ENCODE results near the gene CSF1.
A peak's percentile ranks its signal among the peaks of the same experiment; 100 is the strongest.
"Not testable (repeated sequence)": the region's sequence is repeated elsewhere in the genome, so short reads cannot be mapped to it uniquely, and the experiment has no call there.

Gene CSF1

DNA sequence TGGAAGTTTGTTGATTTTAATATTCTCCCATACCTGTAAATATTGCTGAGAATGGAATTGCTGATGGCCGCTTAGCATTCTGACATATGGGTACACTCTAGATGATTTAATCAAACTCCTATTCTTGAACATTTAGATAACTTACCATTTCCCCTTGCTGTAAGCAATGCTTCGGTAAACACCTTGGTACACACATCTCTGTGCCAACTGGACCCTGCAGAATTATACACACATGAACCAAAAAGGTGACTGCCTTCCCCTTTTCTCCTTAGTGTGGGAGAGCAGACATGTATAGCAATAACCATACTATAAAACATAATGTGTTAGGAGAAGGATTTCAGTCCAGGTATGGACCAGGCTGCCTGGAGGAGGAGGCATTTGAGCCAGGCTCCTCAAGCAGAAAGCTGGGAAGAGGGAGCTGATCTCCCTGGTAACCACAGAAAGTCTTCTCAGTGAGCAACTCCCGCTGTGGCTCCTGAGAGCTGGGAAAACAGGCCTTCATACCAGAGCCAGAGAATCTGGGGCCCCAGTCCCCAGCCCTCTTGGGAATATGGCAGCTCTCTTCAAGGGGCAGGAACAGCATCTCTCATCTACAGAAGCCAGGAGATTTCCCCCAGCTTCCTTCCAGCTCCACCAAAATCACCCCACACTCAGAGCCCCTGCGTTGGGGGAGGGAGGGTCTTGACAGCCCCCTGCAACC lies 33.9 kb upstream of the CSF1 start:
- TF ChIP-seq CTCF (IDR thresholded peaks at IDR 0.05): no peak
- Histone ChIP-seq H3K27me3 (ENCODE audit: control insufficient read depth, insufficient read depth, low read length) (no peaks in the 10 kb centered on the region), H3K4me2 (ENCODE audit: low read length) (no peak overlapping the region), H3K9ac (no peak overlapping the region), H3K79me2 (no peaks in the 10 kb centered on the region), H3K4me3 (ENCODE audit: low read depth, low read length) (no peak overlapping the region), H3K9me3 (ENCODE audit: control insufficient read depth, low read length) (no peaks in the 10 kb centered on the region), H3K36me3 (ENCODE audit: control insufficient read depth, insufficient read depth, low read length) (no peaks in the 10 kb centered on the region), H3K27ac (peak overlapping the region; percentile 36), H2AFZ (peak overlapping the region; percentile 48), H3K4me1 (no peaks in the 10 kb centered on the region)

GRCh38 chr1:109877317-109877771 lies 33.3 kb upstream of the CSF1 start:
- no peaks in the 10 kb centered on the region for H3K36me3 ChIP-seq (ENCODE audit: control insufficient read depth, insufficient read depth, low read length)
- no peak overlapping the region for H3K4me2 ChIP-seq (ENCODE audit: low read length)
- peak overlapping the region; percentile 48 for H2AFZ ChIP-seq
- no peaks in the 10 kb centered on the region for H3K79me2 ChIP-seq
- TF ChIP-seq CTCF (IDR thresholded peaks at IDR 0.05): no peak
- no peaks in the 10 kb centered on the region for H3K27me3 ChIP-seq (ENCODE audit: control insufficient read depth, insufficient read depth, low read length)
- no peak overlapping the region for H3K4me3 ChIP-seq (ENCODE audit: low read depth, low read length)
- H3K9me3 ChIP-seq (ENCODE audit: control insufficient read depth, low read length): no peaks in the 10 kb centered on the region
- H3K9ac ChIP-seq: no peak overlapping the region
- H3K4me1 ChIP-seq: no peaks in the 10 kb centered on the region
- peak overlapping the region; percentile 36 for H3K27ac ChIP-seq

GRCh38 chr1:109877776-109878175 lies 32.9 kb upstream of the CSF1 start:
- peak overlapping the region; percentile 48 for H2AFZ ChIP-seq
- no peaks in the 10 kb centered on the region for H3K27me3 ChIP-seq (ENCODE audit: control insufficient read depth, insufficient read depth, low read length)
- no peak overlapping the region for H3K4me3 ChIP-seq (ENCODE audit: low read depth, low read length)
- H3K36me3 ChIP-seq (ENCODE audit: control insufficient read depth, insufficient read depth, low read length): no peaks in the 10 kb centered on the region
- peak overlapping the region; percentile 19 for H3K27ac ChIP-seq
- no peak overlapping the region for H3K9ac ChIP-seq
- no peaks in the 10 kb centered on the region for H3K79me2 ChIP-seq
- no peaks in the 10 kb centered on the region for H3K4me1 ChIP-seq
- H3K4me2 ChIP-seq (ENCODE audit: low read length): no peak overlapping the region
- H3K9me3 ChIP-seq (ENCODE audit: control insufficient read depth, low read length): no peaks in the 10 kb centered on the region
- TF ChIP-seq CTCF (IDR thresholded peaks at IDR 0.05): no peak

DNA sequence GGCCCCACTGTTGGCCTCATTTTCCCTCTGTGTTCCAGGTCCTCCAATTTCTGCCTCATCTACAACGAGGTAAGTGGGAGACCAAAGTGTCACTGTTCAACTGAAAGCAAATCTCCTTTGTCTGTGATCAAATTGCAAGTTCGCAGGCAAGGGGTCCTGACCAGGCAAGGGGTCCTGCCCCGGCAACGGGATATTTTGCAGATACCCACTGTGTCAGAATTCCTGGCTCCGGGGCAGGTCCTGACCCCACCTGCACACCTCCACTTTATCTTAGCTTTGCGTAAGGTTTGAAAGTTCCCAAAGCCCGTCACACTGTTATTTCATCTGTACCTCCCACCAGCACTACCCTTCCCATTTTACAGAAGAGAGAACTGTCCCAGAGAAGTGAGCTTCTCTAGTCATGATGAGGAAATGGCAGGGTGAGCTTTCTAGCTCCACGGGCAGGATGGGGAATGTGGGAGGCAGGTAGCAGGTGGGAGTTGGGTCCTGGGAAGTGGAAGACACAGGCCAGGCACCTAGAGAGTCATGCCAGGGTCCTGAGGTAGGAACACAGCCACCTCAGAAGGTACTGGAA lies 32.0 kb upstream of the CSF1 start:
- H2AFZ ChIP-seq: no peak overlapping the region
- no peaks in the 10 kb centered on the region for H3K79me2 ChIP-seq
- H3K9ac ChIP-seq: no peak overlapping the region
- H3K4me1 ChIP-seq: no peaks in the 10 kb centered on the region
- no peaks in the 10 kb centered on the region for H3K27me3 ChIP-seq (ENCODE audit: control insufficient read depth, insufficient read depth, low read length)
- no peak overlapping the region for H3K4me2 ChIP-seq (ENCODE audit: low read length)
- H3K36me3 ChIP-seq (ENCODE audit: control insufficient read depth, insufficient read depth, low read length): no peaks in the 10 kb centered on the region
- no peak overlapping the region for H3K27ac ChIP-seq
- no peak overlapping the region for H3K4me3 ChIP-seq (ENCODE audit: low read depth, low read length)
- H3K9me3 ChIP-seq (ENCODE audit: control insufficient read depth, low read length): no peaks in the 10 kb centered on the region
- no peak for TF ChIP-seq CTCF (IDR thresholded peaks at IDR 0.05)

- H3K27me3 ChIP-seq (ENCODE audit: control insufficient read depth, insufficient read depth, low read length); H3K4me2 ChIP-seq (ENCODE audit: low read length); H3K9ac ChIP-seq; H3K27ac ChIP-seq; H3K79me2 ChIP-seq; H3K9me3 ChIP-seq (ENCODE audit: control insufficient read depth, low read length); H2AFZ ChIP-seq; H3K4me3 ChIP-seq (ENCODE audit: low read depth, low read length); H3K4me1 ChIP-seq; H3K36me3 ChIP-seq (ENCODE audit: control insufficient read depth, insufficient read depth, low read length): not testable (repeated sequence)
Measured at GRCh38 chr1:109879371-109879770, 31.3 kb upstream of the CSF1 start.

All from parathyroid adenoma (tissue), 2 donors.